A549 (cell line): ENCODE data around the gene TMEM221. TPM values are rescaled to one million over a fixed set of nuclear protein-coding genes. Genes with fewer than 3 reads are reported as not detected.
A peak's percentile ranks its signal among the peaks of the same experiment; 100 is the strongest.

Experiments
- ATAC-seq, 2 experiments: fragments of 200-7000 bp in 1 of 2; fragments of >200 bp in 1 of 2; cut with Nextera tagmentation in 1 of 2; cut with Tn5 transposase in 1 of 2; 3 replicates each; pipeline versions ENCODE4 v1.8.0 to v1.9.1; 2018 to 2020; ENCODE audit warnings: mild to moderate bottlenecking in 1 of 2, moderate library complexity in 1 of 2
- CTCF ChIA-PET: fragments of 300-600 bp; sonication (Branson Sonifier 250); formaldehyde crosslinking; extraction: SDS; loops from one replicate; lab custom pipeline; 2021; ENCODE audit warnings: antibody characterized with exemption, inconsistent platforms; lab: Yijun Ruan, JAX
- POLR2A ChIA-PET: fragments of 350-600 bp; formaldehyde crosslinking; extraction: SDS; loops from one replicate; lab custom pipeline; 2021; ENCODE audit warnings: antibody characterized with exemption, inconsistent platforms; lab: Yijun Ruan, JAX
- DNase-seq, 2 experiments: peaks; one replicate each; pipeline versions ENCODE4 v3.0.0 to v3.0.0-alpha.2; 2011 to 2016; ENCODE audit warnings: low read depth in 1 of 2, low spot score in 1 of 2
- FAIRE-seq: peaks from 2 replicates; lab custom pipeline; 2011; peaks lifted over from hg19 to GRCh38; lab: Jason Lieb, UNC
- H3K27ac ChIP-seq, 2 experiments: fragments of >200 bp; sonication (Bioruptor Twin); formaldehyde crosslinking; 3 replicates each; pipeline ENCODE4 v1.5.1; 2016 to 2017
- H3K4me1 ChIP-seq: fragments of >200 bp; sonication (Bioruptor Twin); formaldehyde crosslinking; 3 replicates; pipeline ENCODE4 v1.6.1; 2016
- H3K4me2 ChIP-seq: fragments of >200 bp; sonication (Bioruptor Twin); formaldehyde crosslinking; 3 replicates; pipeline ENCODE4 v1.6.1; 2016
- H3K4me3 ChIP-seq: fragments of >200 bp; sonication (Bioruptor Twin); formaldehyde crosslinking; 3 replicates; pipeline ENCODE4 v1.5.1; 2016
- H3K9me3 ChIP-seq: fragments of >200 bp; sonication (Bioruptor Twin); formaldehyde crosslinking; 3 replicates; pipeline ENCODE4 v1.6.1; 2016
- ATOH8 ChIP-seq: fragments of 250-450 bp; sonication (Bioruptor Pico); IDR thresholded peaks from 2 replicates; pipeline ENCODE4 v1.5.0; 2020; ENCODE audit warnings: low read depth, mild to moderate bottlenecking, moderate library complexity
- CBX2 ChIP-seq: fragments of 200-600 bp; sonication (generic); IDR thresholded peaks from 2 replicates; pipeline ENCODE4 v1.6.1; 2016; ENCODE audit warnings: low read depth, mild to moderate bottlenecking, borderline replicate concordance
- CHD2 ChIP-seq: fragments of 150-350 bp; IDR thresholded peaks from 2 replicates; pipeline ENCODE4 v1.6.1; 2014; ENCODE audit warnings: low read length; ENCODE audit not compliant: partially characterized antibody
- EHF ChIP-seq: fragments of 250-450 bp; sonication (Bioruptor Pico); IDR thresholded peaks from 2 replicates; pipeline ENCODE4 v1.5.0; 2020; ENCODE audit warnings: mild to moderate bottlenecking
- EHMT2 ChIP-seq: fragments of 200-600 bp; sonication (generic); IDR thresholded peaks from 2 replicates; pipeline ENCODE4 v1.6.1; 2016; ENCODE audit warnings: antibody characterized with exemption, low read depth, mild to moderate bottlenecking, moderate library complexity
- ELK1 ChIP-seq: fragments of 150-350 bp; IDR thresholded peaks from 2 replicates; pipeline ENCODE4 v1.6.1; 2014; ENCODE audit warnings: low read depth, mild to moderate bottlenecking, low read length
- ESRRA ChIP-seq: fragments of 150-350 bp; IDR thresholded peaks from 2 replicates; pipeline ENCODE4 v1.6.1; 2014; ENCODE audit warnings: mild to moderate bottlenecking, low read length, borderline replicate concordance
- FOSL2 ChIP-seq, 2 experiments: fragments of 450-650 bp in 1 of 2; fragments of >200 bp in 1 of 2; sonication (Bioruptor Twin) in 1 of 2; formaldehyde crosslinking; IDR thresholded peaks; 2 replicates each; pipeline versions ENCODE4 v1.5.0 to v1.6.1; 2016 to 2020; ENCODE audit warnings: mild to moderate bottlenecking in 1 of 2, moderate library complexity in 1 of 2
- GATA3 ChIP-seq: IDR thresholded peaks from 2 replicates; pipeline ENCODE4 v1.6.1; 2012; ENCODE audit warnings: borderline replicate concordance
- HDAC2 ChIP-seq: fragments of 200-600 bp; sonication (generic); IDR thresholded peaks from 2 replicates; pipeline ENCODE4 v1.6.1; 2016
- HES2 ChIP-seq: fragments of >200 bp; sonication (Bioruptor Twin); formaldehyde crosslinking; IDR thresholded peaks from 2 replicates; pipeline ENCODE4 v1.6.1; 2016
- HOXA7 ChIP-seq: fragments of 250-450 bp; sonication (Bioruptor Pico); IDR thresholded peaks from 2 replicates; pipeline ENCODE4 v1.5.0; 2020; ENCODE audit warnings: mild to moderate bottlenecking, moderate library complexity
- HOXB13 ChIP-seq: fragments of 250-450 bp; sonication (Bioruptor Pico); IDR thresholded peaks from 2 replicates; pipeline ENCODE4 v1.5.0; 2020; ENCODE audit warnings: low read depth, mild to moderate bottlenecking, moderate library complexity
- HOXB5 ChIP-seq: fragments of 250-450 bp; sonication (Bioruptor Pico); IDR thresholded peaks from 2 replicates; pipeline ENCODE4 v1.5.0; 2020; ENCODE audit warnings: mild to moderate bottlenecking, moderate library complexity
- JUNB ChIP-seq: fragments of >200 bp; sonication (Bioruptor Twin); formaldehyde crosslinking; IDR thresholded peaks from 2 replicates; pipeline ENCODE4 v1.6.1; 2016
- KDM1A ChIP-seq: fragments of 200-600 bp; sonication (generic); IDR thresholded peaks from 2 replicates; pipeline ENCODE4 v1.6.1; 2016; ENCODE audit warnings: low read depth, mild to moderate bottlenecking
- MAX ChIP-seq: IDR thresholded peaks from 2 replicates; pipeline ENCODE4 v1.6.1; 2012
- POLR2A ChIP-seq: IDR thresholded peaks from 2 replicates; pipeline ENCODE4 v1.6.1; 2012; ENCODE audit warnings: mild to moderate bottlenecking, low read length
- POLR2AphosphoS2 ChIP-seq: conservative IDR thresholded peaks from 2 replicates; pipeline ENCODE4 v1.6.1; 2012; ENCODE audit warnings: low read length, improper control_type of control experiment, inconsistent platforms
- RARB ChIP-seq: fragments of 250-450 bp; sonication (Bioruptor Pico); IDR thresholded peaks from 2 replicates; pipeline ENCODE4 v1.8.0; 2021; ENCODE audit warnings: mild to moderate bottlenecking, moderate library complexity
- REST ChIP-seq: fragments of 200-600 bp; sonication (generic); IDR thresholded peaks from 2 replicates; pipeline ENCODE4 v1.6.1; 2016; ENCODE audit warnings: antibody characterized with exemption, mild to moderate bottlenecking, moderate library complexity
- SREBF2 ChIP-seq: fragments of 450-650 bp; IDR thresholded peaks from 2 replicates; pipeline ENCODE4 v1.6.1; 2014; ENCODE audit warnings: mild to moderate bottlenecking, moderate library complexity
- USF2 ChIP-seq: fragments of 450-650 bp; IDR thresholded peaks from 2 replicates; pipeline ENCODE4 v1.6.1; 2014; ENCODE audit warnings: antibody characterized with exemption
- ZC3H11A ChIP-seq: fragments of 450-650 bp; IDR thresholded peaks from 2 replicates; pipeline ENCODE4 v1.6.1; 2014; ENCODE audit warnings: antibody characterized with exemption, mild to moderate bottlenecking
- ZSCAN20 ChIP-seq: fragments of 250-450 bp; sonication (Bioruptor Pico); IDR thresholded peaks from 2 replicates; pipeline ENCODE4 v1.8.0; 2022; ENCODE audit warnings: mild to moderate bottlenecking, moderate library complexity
- WGBS: methylation state at CpG from one replicate; pipeline ENCODE4 v1.1.6; 2017; ENCODE audit errors: missing lambda C conversion rate; 5-methylcytosine and 5-hydroxymethylcytosine counted together
- polyA plus RNA-seq, 4 experiments: library from polyadenylated mRNA; depleted of rRNA in 3 of 4; stranded (reverse); fragments of >200 nt; fragmentation: RNase III in 1 of 4; extraction: RNeasy Plus Mini Kit Qiagen cat#74134 plus additional on column Dnase treatment in 1 of 4; gene quantifications; 2 replicates in 3 of 4; 3 replicates in 1 of 4; pipeline ENCODE4 v1.2.3, GENCODE V29; 2011 to 2017

TMEM221 gene
- polyA plus RNA-seq, 2 of the 4 experiments (the other 2 are of a cell fraction) = 0.78 to 0.90 TPM

GRCh38 chr19:17458970-17459369 lies 10.5 kb upstream of the TMEM221 start (continued):
- TF ChIP-seq FOSL2 (IDR thresholded peaks at IDR 0.05) (no peak), FOSL2 (CRISPR knock-in tag; IDR thresholded peaks at IDR 0.05) (no peak), CBX2 (no peak), EHMT2 (no peak), HOXB5 (no peak), HOXB13 (CRISPR knock-in tag) (no peak)
- TF ChIP-seq, all 56 proteins: peak for 0

- 51% methylated on average over 4 of the region's 6 CpGs for WGBS
- FAIRE-seq (no peak), ATAC-seq (no peak), DNase-seq (no peak)
- TF ChIP-seq CHD2 (no peak), JUNB (no peak)
- H3K27ac ChIP-seq = no peak overlapping the region
- H3K4me1 ChIP-seq = no peaks in the 10 kb centered on the region
- ChIA-PET CTCF (interaction anchor here (2.0 kb wide), 1 partner anchor 8 kb away, joined by 7 read pairs; no protein-coding TSS in a partner anchor), POLR2A (no interaction called here)
- H3K9me3 ChIP-seq = no peaks in the 10 kb centered on the region
- no peak overlapping the region for H3K4me2 ChIP-seq
- H3K4me3 ChIP-seq = no peak overlapping the region
Observed at GRCh38 chr19:17457616-17458015, 9.1 kb upstream of the TMEM221 start.

GRCh38 chr19:17456127-17456526 lies 7.7 kb upstream of the TMEM221 start:
- DNase-seq (no peak), ATAC-seq (no peak; a peak in 1 of 6 replicates), FAIRE-seq (no peak)
- WGBS = 64% methylated on average over 9 of the region's 11 CpGs
- no peak overlapping the region for H3K27ac ChIP-seq
- H3K9me3 ChIP-seq = no peaks in the 10 kb centered on the region
- POLR2A ChIA-PET = no interaction called here
- peak overlapping the region; percentile 37; the same call in 1 of the 3 replicates for H3K4me2 ChIP-seq
- H3K4me3 ChIP-seq = no peak overlapping the region
- peak; percentile 62 for TF ChIP-seq ZC3H11A
- no peak for TF ChIP-seq REST
- CTCF ChIA-PET = interaction anchor here (2.0 kb wide), 1 partner anchor 10 kb away, joined by 7 read pairs; no protein-coding TSS in a partner anchor
- no peaks in the 10 kb centered on the region for H3K4me1 ChIP-seq

GRCh38 chr19:17455308-17456123 lies 7.0 kb upstream of the TMEM221 start:
- POLR2A ChIA-PET = no interaction called here
- no peak for TF ChIP-seq POLR2A
- TF ChIP-seq USF2 = no peak
- no peak for TF ChIP-seq GATA3
- TF ChIP-seq KDM1A = no peak
- TF ChIP-seq SREBF2 = no peak
- TF ChIP-seq ATOH8 (CRISPR knock-in tag) = no peak
- TF ChIP-seq POLR2AphosphoS2 = no peak
- no peak for TF ChIP-seq ESRRA
- TF ChIP-seq HOXA7 (CRISPR knock-in tag) = no peak
- TF ChIP-seq ZSCAN20 (CRISPR knock-in tag) = no peak
- TF ChIP-seq HDAC2 = no peak
- TF ChIP-seq ELK1 = no peak
- TF ChIP-seq RARB (CRISPR knock-in tag) = no peak
- no peak for TF ChIP-seq MAX
- TF ChIP-seq ZC3H11A = no peak
- TF ChIP-seq EHF (CRISPR knock-in tag) = no peak
- no peak for TF ChIP-seq HES2

More at GRCh38 chr19:17455308-17456123, 7.0 kb upstream of the TMEM221 start:
- DNase-seq (no peak), FAIRE-seq (no peak), ATAC-seq (peak; percentile 17 to 44; a peak in 4 of 6 replicates)
- WGBS = 69% methylated on average over 30 of the region's 58 CpGs
- Histone ChIP-seq H3K27ac (peak overlapping the region in 1 of 2 experiments; percentile 49; a peak in 2 of 6 replicates), H3K4me2 (peak overlapping the region; percentile 37; the same call in 2 of the 3 replicates), H3K9me3 (no peaks in the 10 kb centered on the region), H3K4me3 (no peak overlapping the region), H3K4me1 (0 out of 3 replicates have a peak, but pooled peaks cover 4% of the 10 kb centered on the region)
- CTCF ChIA-PET = interaction anchor here (1.2 to 2.3 kb wide), 3 partner anchors 9 to 319 kb away, joined by 3 to 13 read pairs (median 5); no protein-coding TSS in a partner anchor
